Liver (tissue), 9 donors: ENCODE data around the gene C11orf21. TPM values are rescaled to one million over a fixed set of nuclear protein-coding genes. Genes with fewer than 3 reads are reported as not detected.

Source experiments
- DNase-seq: peaks from one replicate; pipeline ENCODE4 v3.0.0-alpha.2; 2017; ENCODE audit warnings: low spot score
- H3K27ac ChIP-seq, 2 donors: one replicate each; pipeline ENCODE4 v1.7.0; 2013; ENCODE audit warnings: inconsistent platforms in 2 of 2, low read length in 2 of 2, control low read depth in 1 of 2, low read depth in 1 of 2, mild to moderate bottlenecking in 1 of 2
- H3K27me3 ChIP-seq, 4 donors: one replicate each; pipeline versions ENCODE4 v1.6.1 to v1.7.0; 2013; ENCODE audit warnings: low read length in 3 of 4, inconsistent platforms in 1 of 4, mild to moderate bottlenecking in 1 of 4, moderate library complexity in 1 of 4; ENCODE audit not compliant: control insufficient read depth in 4 of 4, insufficient read depth in 4 of 4
- H3K36me3 ChIP-seq, 4 donors: one replicate each; pipeline versions ENCODE4 v1.6.1 to v1.7.0; 2013; ENCODE audit warnings: low read length in 3 of 4, mild to moderate bottlenecking in 3 of 4, low read depth in 1 of 4, moderate library complexity in 1 of 4; ENCODE audit not compliant: control insufficient read depth in 4 of 4, insufficient read depth in 3 of 4
- H3K4me1 ChIP-seq, 4 donors: one replicate each; pipeline versions ENCODE4 v1.6.1 to v1.7.0; 2013; ENCODE audit warnings: low read length in 3 of 4, mild to moderate bottlenecking in 3 of 4, moderate library complexity in 1 of 4; ENCODE audit not compliant: control insufficient read depth in 4 of 4, insufficient read depth in 4 of 4
- H3K4me3 ChIP-seq, 3 donors: one replicate each; pipeline versions ENCODE4 v1.6.1 to v1.7.0; 2013; ENCODE audit warnings: low read length in 3 of 3, control low read depth in 1 of 3, low read depth in 1 of 3, mild to moderate bottlenecking in 1 of 3
- H3K9ac ChIP-seq, 2 donors: one replicate each; pipeline ENCODE4 v1.7.0; 2013; ENCODE audit warnings: low read length in 2 of 2, mild to moderate bottlenecking in 2 of 2, moderate library complexity in 2 of 2, control low read depth in 1 of 2, low read depth in 1 of 2
- H3K9me3 ChIP-seq, 4 donors: one replicate each; pipeline versions ENCODE4 v1.6.1 to v1.7.0; 2013; ENCODE audit warnings: low read length in 3 of 4; ENCODE audit not compliant: control insufficient read depth in 4 of 4
- FOXA2 ChIP-seq: IDR thresholded peaks from 2 replicates; pipeline ENCODE4 v1.6.1; 2016; ENCODE audit warnings: antibody characterized with exemption
- GABPA ChIP-seq, 2 donors: IDR thresholded peaks in 1 of 2; conservative IDR thresholded peaks in 1 of 2; 2 replicates each; pipeline ENCODE4 v1.6.1; 2016; ENCODE audit warnings: antibody characterized with exemption in 2 of 2, mild to moderate bottlenecking in 1 of 2, moderate library complexity in 1 of 2
- HNF4A ChIP-seq, 2 donors: conservative IDR thresholded peaks; 2 replicates each; pipeline ENCODE4 v1.6.1; 2016; ENCODE audit warnings: antibody characterized with exemption in 2 of 2, mild to moderate bottlenecking in 2 of 2
- HNF4G ChIP-seq: IDR thresholded peaks from 2 replicates; pipeline ENCODE4 v1.6.1; 2016; ENCODE audit warnings: antibody characterized with exemption
- JUND ChIP-seq, 2 donors: IDR thresholded peaks; 2 replicates each; pipeline ENCODE4 v1.6.1; 2016; ENCODE audit warnings: antibody characterized with exemption in 2 of 2
- RAD21 ChIP-seq, 2 donors: IDR thresholded peaks; 2 replicates each; pipeline ENCODE4 v1.6.1; 2016; ENCODE audit warnings: antibody characterized with exemption in 2 of 2, mild to moderate bottlenecking in 2 of 2
- RXRA ChIP-seq, 2 donors: IDR thresholded peaks; 2 replicates each; pipeline ENCODE4 v1.6.1; 2017 to 2018; ENCODE audit warnings: antibody characterized with exemption in 2 of 2, mild to moderate bottlenecking in 1 of 2
- SP1 ChIP-seq: IDR thresholded peaks from 2 replicates; pipeline ENCODE4 v1.6.1; 2018; ENCODE audit warnings: antibody characterized with exemption, mild to moderate bottlenecking
- TAF1 ChIP-seq: conservative IDR thresholded peaks from 2 replicates; pipeline ENCODE4 v1.6.1; 2016; ENCODE audit warnings: antibody characterized with exemption, mild to moderate bottlenecking
- YY1 ChIP-seq: IDR thresholded peaks from 2 replicates; pipeline ENCODE4 v1.6.1; 2016; ENCODE audit warnings: antibody characterized with exemption, mild to moderate bottlenecking
- WGBS: extraction: QIAGEN DNeasy Blood & Tissue Kit; methylation state at CpG from one replicate; pipeline ENCODE4 v1.1.7; 2013; 5-methylcytosine and 5-hydroxymethylcytosine counted together
- polyA plus RNA-seq, 2 donors: library from polyadenylated mRNA; stranded (reverse) in 1 of 2; unstranded in 1 of 2; fragments of 200-250 nt in 1 of 2; fragments of >200 nt in 1 of 2; fragmentation: Nextera tagmentation in 1 of 2; extraction: Ambion mirVana in 1 of 2; gene quantifications; one replicate each; pipeline versions ENCODE4 v1.2.1 to v1.2.3, GENCODE V29; 2013 to 2015
- total RNA-seq, 2 donors: library from RNA; depleted of rRNA; stranded (reverse); fragments of >200 nt; gene quantifications; one replicate each; pipeline ENCODE4 v1.2.3, GENCODE V29; 2014
- TF ChIP-seq, protein P1 (sequence below): IDR thresholded peaks from 2 replicates; pipeline ENCODE4 v1.6.1; 2016; ENCODE audit warnings: antibody characterized with exemption
- TF ChIP-seq, protein P2 (sequence below): IDR thresholded peaks from 2 replicates; pipeline ENCODE4 v1.6.1; 2016; ENCODE audit warnings: antibody characterized with exemption
- TF ChIP-seq, protein P3 (sequence below): IDR thresholded peaks from 2 replicates; pipeline ENCODE4 v1.6.1; 2016; ENCODE audit warnings: antibody characterized with exemption
- TF ChIP-seq, protein P4 (sequence below): fragments of 150-350 bp; IDR thresholded peaks from 2 replicates; pipeline ENCODE4 v1.5.1; 2017; ENCODE audit warnings: improper control_type of control experiment, low read depth, low read length; ENCODE audit not compliant: missing input control
- TF ChIP-seq, protein P5 (sequence below): IDR thresholded peaks from 2 replicates; pipeline ENCODE4 v1.6.1; 2016; ENCODE audit warnings: antibody characterized with exemption, mild to moderate bottlenecking
- donor health status: healthy.
- donor health status: healthy.
- donor health status: healthy.
- donor health status: healthy.
- donor health status: healthy.

C11orf21 gene
- total and polyA plus RNA-seq, 4 donors, result 0.14 to 16.2 (median 0.44) TPM

DNA sequence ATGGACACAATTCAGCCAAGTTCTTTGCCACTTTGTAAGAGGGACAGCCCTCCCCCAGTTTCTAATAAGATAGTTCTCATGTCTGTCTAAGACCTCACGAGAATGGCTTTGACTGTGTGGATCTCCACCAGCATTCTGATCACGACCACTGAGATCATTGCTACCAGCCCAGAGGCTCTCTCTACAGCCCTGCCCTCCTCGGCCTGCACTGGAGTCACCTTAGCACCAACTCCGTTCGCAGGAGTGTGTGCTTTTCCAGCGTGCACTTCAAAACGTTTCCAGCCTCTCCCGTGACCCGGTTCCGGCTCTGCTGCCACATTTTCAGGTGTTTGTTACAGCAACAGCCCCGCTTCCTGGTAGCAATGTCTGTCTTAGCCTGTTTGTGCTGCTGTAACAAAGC is 26.3 kb upstream of the C11orf21 start:
- no peaks in the 10 kb centered on the region for H3K27me3 ChIP-seq
- H3K27ac ChIP-seq, result no peak overlapping the region
- H3K36me3 ChIP-seq, result no peaks in the 10 kb centered on the region
- TF ChIP-seq, protein P1, sequence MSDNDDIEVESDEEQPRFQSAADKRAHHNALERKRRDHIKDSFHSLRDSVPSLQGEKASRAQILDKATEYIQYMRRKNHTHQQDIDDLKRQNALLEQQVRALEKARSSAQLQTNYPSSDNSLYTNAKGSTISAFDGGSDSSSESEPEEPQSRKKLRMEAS, result no peak
- TF ChIP-seq TAF1, result no peak
- no peak for TF ChIP-seq JUND (IDR thresholded peaks at IDR 0.05)
- H3K9me3 ChIP-seq, result peaks cover 0 to 6% (median 0%) of the 10 kb centered on the region in 4 donors
- no peak overlapping the region for H3K4me3 ChIP-seq
- 94% methylated on average over 11 of the region's 11 CpGs for WGBS
- DNase-seq, result no peak
- H3K9ac ChIP-seq, result no peak overlapping the region
- H3K4me1 ChIP-seq, result peaks cover 2 to 20% (median 14%) of the 10 kb centered on the region in 4 donors

DNA sequence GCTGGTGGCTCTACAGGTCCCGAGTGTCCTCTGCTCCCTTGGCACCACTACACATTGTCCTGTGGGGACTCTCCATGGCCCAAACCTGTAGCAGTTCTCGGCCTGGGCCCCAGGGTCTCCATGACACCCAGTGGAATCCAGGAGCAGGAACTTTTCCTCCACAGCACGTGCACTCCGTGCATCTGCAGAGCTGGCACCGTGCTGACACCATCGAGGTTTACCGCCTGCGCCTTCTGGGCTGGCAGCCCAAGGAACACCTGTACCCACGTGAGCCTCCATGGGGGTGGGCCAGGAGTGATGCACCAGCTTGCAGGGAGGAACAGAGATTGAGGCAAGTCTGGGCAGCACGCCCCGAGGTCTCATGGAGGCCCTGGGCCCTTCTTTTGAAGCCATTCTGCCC is 25.3 kb upstream of the C11orf21 start:
- Histone ChIP-seq H3K36me3 (no peaks in the 10 kb centered on the region), H3K27ac (no peak overlapping the region), H3K4me1 (peaks cover 2 to 23% (median 15%) of the 10 kb centered on the region in 4 donors), H3K9me3 (peaks cover 0 to 6% (median 0%) of the 10 kb centered on the region in 4 donors), H3K27me3 (no peaks in the 10 kb centered on the region), H3K9ac (no peak overlapping the region), H3K4me3 (no peak overlapping the region)
- no peak for DNase-seq
- TF ChIP-seq JUND (IDR thresholded peaks at IDR 0.05) (no peak), HNF4A (conservative IDR thresholded peaks at IDR 0.05) (no peak), RXRA (IDR thresholded peaks at IDR 0.05) (no peak), SP1 (no peak), RAD21 (IDR thresholded peaks at IDR 0.05) (no peak), TAF1 (no peak), YY1 (no peak), GABPA (IDR thresholded peaks at IDR 0.05 in 1 of 2, conservative IDR thresholded peaks at IDR 0.05 in 1 of 2) (no peak), FOXA2 (no peak), HNF4G (no peak)
- TF ChIP-seq, protein P2, sequence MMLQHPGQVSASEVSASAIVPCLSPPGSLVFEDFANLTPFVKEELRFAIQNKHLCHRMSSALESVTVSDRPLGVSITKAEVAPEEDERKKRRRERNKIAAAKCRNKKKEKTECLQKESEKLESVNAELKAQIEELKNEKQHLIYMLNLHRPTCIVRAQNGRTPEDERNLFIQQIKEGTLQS, result no peak
- TF ChIP-seq, protein P3, sequence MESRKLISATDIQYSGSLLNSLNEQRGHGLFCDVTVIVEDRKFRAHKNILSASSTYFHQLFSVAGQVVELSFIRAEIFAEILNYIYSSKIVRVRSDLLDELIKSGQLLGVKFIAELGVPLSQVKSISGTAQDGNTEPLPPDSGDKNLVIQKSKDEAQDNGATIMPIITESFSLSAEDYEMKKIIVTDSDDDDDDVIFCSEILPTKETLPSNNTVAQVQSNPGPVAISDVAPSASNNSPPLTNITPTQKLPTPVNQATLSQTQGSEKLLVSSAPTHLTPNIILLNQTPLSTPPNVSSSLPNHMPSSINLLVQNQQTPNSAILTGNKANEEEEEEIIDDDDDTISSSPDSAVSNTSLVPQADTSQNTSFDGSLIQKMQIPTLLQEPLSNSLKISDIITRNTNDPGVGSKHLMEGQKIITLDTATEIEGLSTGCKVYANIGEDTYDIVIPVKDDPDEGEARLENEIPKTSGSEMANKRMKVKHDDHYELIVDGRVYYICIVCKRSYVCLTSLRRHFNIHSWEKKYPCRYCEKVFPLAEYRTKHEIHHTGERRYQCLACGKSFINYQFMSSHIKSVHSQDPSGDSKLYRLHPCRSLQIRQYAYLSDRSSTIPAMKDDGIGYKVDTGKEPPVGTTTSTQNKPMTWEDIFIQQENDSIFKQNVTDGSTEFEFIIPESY, result no peak
- TF ChIP-seq, protein P1, result no peak
- TF ChIP-seq, protein P4, sequence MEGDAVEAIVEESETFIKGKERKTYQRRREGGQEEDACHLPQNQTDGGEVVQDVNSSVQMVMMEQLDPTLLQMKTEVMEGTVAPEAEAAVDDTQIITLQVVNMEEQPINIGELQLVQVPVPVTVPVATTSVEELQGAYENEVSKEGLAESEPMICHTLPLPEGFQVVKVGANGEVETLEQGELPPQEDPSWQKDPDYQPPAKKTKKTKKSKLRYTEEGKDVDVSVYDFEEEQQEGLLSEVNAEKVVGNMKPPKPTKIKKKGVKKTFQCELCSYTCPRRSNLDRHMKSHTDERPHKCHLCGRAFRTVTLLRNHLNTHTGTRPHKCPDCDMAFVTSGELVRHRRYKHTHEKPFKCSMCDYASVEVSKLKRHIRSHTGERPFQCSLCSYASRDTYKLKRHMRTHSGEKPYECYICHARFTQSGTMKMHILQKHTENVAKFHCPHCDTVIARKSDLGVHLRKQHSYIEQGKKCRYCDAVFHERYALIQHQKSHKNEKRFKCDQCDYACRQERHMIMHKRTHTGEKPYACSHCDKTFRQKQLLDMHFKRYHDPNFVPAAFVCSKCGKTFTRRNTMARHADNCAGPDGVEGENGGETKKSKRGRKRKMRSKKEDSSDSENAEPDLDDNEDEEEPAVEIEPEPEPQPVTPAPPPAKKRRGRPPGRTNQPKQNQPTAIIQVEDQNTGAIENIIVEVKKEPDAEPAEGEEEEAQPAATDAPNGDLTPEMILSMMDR, result no peak
- TF ChIP-seq, protein P5, sequence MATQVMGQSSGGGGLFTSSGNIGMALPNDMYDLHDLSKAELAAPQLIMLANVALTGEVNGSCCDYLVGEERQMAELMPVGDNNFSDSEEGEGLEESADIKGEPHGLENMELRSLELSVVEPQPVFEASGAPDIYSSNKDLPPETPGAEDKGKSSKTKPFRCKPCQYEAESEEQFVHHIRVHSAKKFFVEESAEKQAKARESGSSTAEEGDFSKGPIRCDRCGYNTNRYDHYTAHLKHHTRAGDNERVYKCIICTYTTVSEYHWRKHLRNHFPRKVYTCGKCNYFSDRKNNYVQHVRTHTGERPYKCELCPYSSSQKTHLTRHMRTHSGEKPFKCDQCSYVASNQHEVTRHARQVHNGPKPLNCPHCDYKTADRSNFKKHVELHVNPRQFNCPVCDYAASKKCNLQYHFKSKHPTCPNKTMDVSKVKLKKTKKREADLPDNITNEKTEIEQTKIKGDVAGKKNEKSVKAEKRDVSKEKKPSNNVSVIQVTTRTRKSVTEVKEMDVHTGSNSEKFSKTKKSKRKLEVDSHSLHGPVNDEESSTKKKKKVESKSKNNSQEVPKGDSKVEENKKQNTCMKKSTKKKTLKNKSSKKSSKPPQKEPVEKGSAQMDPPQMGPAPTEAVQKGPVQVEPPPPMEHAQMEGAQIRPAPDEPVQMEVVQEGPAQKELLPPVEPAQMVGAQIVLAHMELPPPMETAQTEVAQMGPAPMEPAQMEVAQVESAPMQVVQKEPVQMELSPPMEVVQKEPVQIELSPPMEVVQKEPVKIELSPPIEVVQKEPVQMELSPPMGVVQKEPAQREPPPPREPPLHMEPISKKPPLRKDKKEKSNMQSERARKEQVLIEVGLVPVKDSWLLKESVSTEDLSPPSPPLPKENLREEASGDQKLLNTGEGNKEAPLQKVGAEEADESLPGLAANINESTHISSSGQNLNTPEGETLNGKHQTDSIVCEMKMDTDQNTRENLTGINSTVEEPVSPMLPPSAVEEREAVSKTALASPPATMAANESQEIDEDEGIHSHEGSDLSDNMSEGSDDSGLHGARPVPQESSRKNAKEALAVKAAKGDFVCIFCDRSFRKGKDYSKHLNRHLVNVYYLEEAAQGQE, result no peak
- 95% methylated on average over 11 of the region's 11 CpGs for WGBS
